Measurements from ENCODE around the gene SGK1. TPM values are rescaled to one million over a fixed set of nuclear protein-coding genes. Genes with fewer than 3 reads are reported as not detected.

SGK1 gene
- total and polyA plus RNA-seq, 10 of the 15 experiments (the other 5 are each of a cell fraction or from before 2014, with no cell fraction given), result 0.62 to 5.1 (median 2.9) TPM

- SMC1A ChIA-PET (ENCODE audit: uncharacterized antibody, unreplicated experiment), result interaction anchor here (0.6 kb wide), 1 partner anchor 1881 kb away, joined by 3 read pairs; no protein-coding TSS in a partner anchor
- H4K20me1 ChIP-seq (ENCODE audit: control insufficient read depth, insufficient read depth), result no peaks in the 10 kb centered on the region
- 44% methylated on average over 7 of the region's 7 CpGs for WGBS (ENCODE audit: insufficient coverage, insufficient replicate concordance, low lambda C conversion rate, missing lambda C conversion rate)
- RAD21 ChIA-PET (ENCODE audit: unreplicated experiment), result interaction anchor here (1.0 kb wide), 1 partner anchor 67 kb away, joined by 3 read pairs; no protein-coding TSS in a partner anchor
- no peak overlapping the region for H3K4me2 ChIP-seq (ENCODE audit: control insufficient read depth, insufficient read depth)
- H3K4me1 ChIP-seq (ENCODE audit: control insufficient read depth, insufficient read depth, low read length), result no peaks in the 10 kb centered on the region
- H3K27me3 ChIP-seq (replicated peaks in 1 of 2; ENCODE audit: control insufficient read depth in 2 of 2, insufficient read depth in 2 of 2, low read length in 1 of 2), result peaks cover 0 to under 1% of the 10 kb centered on the region in 2 experiments; a peak in 1 of 4 replicates
- in situ Hi-C loops (cut with MboI) (no loop called here), intact Hi-C loops (cut with micrococcal nuclease; ENCODE audit: unreplicated experiment) (no loop called here)
- no peak overlapping the region for H2AFZ ChIP-seq (ENCODE audit: control insufficient read depth, low read depth, low read length)
- CTCF ChIA-PET, result interaction anchor here (0.6 to 1.6 kb wide), 3 partner anchors 18 to 1098 kb away, joined by 3 read pairs; no protein-coding TSS in a partner anchor
- TF ChIP-seq TCF12 (IDR thresholded peaks at IDR 0.05; ENCODE audit: low read depth, low read length) (no peak), SIX5 (IDR thresholded peaks at IDR 0.05; ENCODE audit: low read depth, low read length, severe bottlenecking) (no peak), STAT3 (IDR thresholded peaks at IDR 0.05; ENCODE audit: low read depth, low read length) (no peak), CBX3 (IDR thresholded peaks at IDR 0.05; ENCODE audit: borderline replicate concordance, low read depth) (no peak), EED (IDR thresholded peaks at IDR 0.05; ENCODE audit: low read depth) (no peak), SUPT20H (IDR thresholded peaks at IDR 0.05; ENCODE audit: borderline replicate concordance, control insufficient read depth, low read depth, low read length) (no peak), ZNF622 (IDR thresholded peaks at IDR 0.05) (no peak), CHD2 (IDR thresholded peaks at IDR 0.05; ENCODE audit: borderline replicate concordance, low read depth, low read length) (no peak), MTA2 (IDR thresholded peaks at IDR 0.05; ENCODE audit: low read depth) (no peak), ZBTB4 (CRISPR knock-in tag; IDR thresholded peaks at IDR 0.05) (no peak), BHLHE40 (IDR thresholded peaks at IDR 0.05; ENCODE audit: borderline replicate concordance in 1 of 2, low read depth in 2 of 2, low read length in 1 of 2) (no peak), RB1 (IDR thresholded peaks at IDR 0.05; ENCODE audit: borderline replicate concordance) (no peak), POLR2AphosphoS5 (IDR thresholded peaks at IDR 0.05; ENCODE audit: low read length) (no peak), SREBF1 (IDR thresholded peaks at IDR 0.05; ENCODE audit: low read length) (no peak), NR2C2 (IDR thresholded peaks at IDR 0.05; ENCODE audit: borderline replicate concordance, control insufficient read depth, insufficient read length, low read depth) (no peak)
- no TSS peak for BruUV-seq (replicated peaks)
- no peak overlapping the region for H3K9ac ChIP-seq (ENCODE audit: control insufficient read depth, insufficient read depth, low read length)
- no peaks in the 10 kb centered on the region for H3K79me2 ChIP-seq (ENCODE audit: control insufficient read depth, insufficient read depth, low read length)
- POLR2A ChIA-PET, result no interaction called here
- H3K4me3 ChIP-seq, result no peak overlapping the region
- no peak for FAIRE-seq
- no peaks in the 10 kb centered on the region for H3K36me3 ChIP-seq (ENCODE audit: control insufficient read depth in 2 of 2, insufficient read depth in 2 of 2, low read length in 1 of 2)
- no peak for DNase-seq (ENCODE audit: low read depth, low spot score)
- ATAC-seq, result no peak
- H3K9me3 ChIP-seq (replicated peaks; ENCODE audit: control insufficient read depth, insufficient read depth, low read length), result no peaks in the 10 kb centered on the region
- no peak overlapping the region for H3K27ac ChIP-seq (ENCODE audit: control insufficient read depth, insufficient read depth)
These were observed 5.8 kb downstream of the SGK1 start for GRCh38 chr6:134312038-134312660.
